Measurements from ENCODE around the gene RAB43.

The RAB43 gene

DNA sequence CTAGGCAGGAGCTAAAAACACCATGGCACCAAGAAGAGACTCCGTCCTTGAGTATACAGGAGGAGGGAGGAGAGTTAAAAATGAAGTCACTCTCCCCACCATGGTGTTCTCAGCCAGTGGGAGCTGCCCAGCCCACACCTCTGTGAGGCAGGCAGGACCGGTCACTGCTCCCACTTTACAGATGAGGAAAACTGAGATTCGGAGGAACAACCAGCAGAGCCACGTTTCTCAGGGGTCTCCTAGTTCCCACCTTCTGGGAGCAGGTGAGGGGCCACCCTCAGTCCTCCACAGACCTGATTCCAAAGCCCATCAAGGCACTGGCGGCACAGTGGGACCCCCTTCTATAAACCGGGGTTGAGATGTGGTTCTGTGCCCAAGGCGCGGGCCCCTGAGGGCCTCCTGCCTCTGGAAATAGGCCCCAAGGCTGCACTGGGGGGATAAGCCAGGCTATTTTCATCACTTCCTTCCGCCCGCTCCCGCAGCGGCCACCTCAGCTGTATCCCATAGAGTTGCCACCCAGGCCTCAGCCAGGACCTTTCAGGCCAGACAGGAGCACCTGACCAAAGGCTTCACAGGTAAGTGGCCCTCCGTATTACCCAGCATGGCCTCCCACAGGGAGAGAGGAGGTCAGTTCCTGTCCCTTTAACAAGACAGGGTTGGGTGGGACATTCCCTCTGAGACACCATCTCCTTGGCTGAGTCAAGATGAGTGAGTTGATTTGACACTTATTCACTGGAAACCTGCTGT, 61.2 kb downstream of the RAB43 start, which contains the start of gene GP9:
Gene GP9, plus strand, starts transcription at position 504 of the 747 bp plus-strand sequence. CDS start 961 bp downstream, outside the sequence.
- no peak for DNase-seq

DNA sequence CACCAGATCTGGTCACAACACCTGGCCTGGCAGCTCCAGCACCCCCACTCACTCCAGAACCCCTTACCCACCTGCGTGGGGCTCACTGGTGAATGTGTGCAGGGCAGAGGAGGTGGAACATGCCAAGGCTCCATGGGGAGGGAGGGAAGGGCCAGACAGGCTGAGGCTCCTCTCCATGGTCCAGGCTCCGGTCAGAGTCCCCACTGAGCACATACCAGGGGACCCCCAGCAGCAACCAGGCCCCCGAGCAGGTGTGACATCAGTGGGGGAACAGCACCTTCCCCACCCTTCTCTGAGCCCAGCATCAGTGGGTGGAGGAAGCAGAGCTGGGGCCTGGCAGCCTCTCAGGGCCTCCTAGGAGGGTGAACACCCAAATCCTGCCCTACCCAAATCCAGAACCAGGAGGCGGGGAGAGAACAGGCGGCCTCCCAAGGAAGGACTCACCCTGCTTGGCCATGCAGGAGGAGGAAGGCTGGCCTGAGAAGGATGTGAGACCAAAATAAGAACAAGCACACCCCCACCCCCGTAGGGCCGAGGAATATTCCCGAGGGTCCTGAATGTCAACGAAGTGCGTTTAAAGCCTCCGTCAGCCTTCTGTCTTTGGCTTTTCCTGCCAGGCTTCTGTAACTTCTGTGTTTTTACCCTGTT, 62.2 kb downstream of the RAB43 start:
- no peak for DNase-seq

DNA sequence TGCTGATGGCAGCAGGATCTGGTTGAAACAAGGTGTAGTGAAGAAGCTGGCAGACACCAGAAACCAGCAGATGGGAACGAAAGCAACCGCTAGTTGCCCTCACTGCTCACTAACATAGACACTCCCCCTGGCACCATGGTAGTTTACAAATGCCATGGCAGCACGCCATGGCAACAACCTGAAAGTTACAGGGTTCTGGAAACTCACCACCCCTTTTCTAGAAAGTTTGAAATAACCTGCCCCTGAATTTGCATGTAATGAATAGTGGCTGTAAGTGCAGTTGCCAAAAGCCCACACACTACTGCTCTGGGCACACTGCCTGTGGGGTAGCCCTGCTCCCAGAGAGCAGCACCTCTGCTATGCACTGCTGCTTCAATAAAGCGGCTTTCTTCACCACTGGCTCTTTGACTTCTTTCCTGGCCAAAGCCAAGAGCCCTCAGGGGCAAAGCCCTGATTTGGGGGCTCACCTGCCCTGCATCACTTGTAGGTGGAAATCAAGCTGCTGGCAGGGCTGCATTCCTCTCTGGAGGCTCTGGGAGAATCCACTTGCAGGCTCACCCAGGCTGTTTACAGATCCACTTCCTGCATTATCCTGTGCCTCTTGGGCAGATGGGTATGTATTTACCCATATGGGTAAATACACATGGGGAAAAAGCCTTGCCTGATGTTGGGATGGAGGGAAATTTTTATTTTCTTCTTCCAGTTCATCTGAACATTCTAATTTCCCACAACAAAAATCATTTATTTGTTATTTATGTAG, 63.0 kb downstream of the RAB43 start:
- peak; percentile 42 to 75 for DNase-seq

DNA sequence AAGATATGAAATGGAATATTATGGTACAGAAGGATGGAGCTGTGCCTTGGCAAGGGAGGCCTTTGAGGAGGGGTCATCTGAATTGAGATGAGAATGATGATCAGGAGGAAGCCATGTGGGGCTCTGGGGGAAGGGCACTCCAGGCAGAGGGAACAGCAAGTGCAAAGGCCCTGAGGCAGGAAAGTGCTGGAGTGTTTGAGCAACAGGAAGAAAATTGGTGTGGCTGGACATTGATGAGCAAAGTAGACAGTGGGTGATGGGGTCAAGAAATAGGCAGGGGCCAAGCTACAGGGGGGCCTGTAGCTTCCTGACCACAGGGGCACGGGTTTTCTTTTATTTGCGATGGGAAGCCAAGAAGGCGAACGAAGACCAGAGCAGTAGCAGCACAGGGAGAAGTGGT, 64.4 kb downstream of the RAB43 start:
- no peak for DNase-seq

DNA sequence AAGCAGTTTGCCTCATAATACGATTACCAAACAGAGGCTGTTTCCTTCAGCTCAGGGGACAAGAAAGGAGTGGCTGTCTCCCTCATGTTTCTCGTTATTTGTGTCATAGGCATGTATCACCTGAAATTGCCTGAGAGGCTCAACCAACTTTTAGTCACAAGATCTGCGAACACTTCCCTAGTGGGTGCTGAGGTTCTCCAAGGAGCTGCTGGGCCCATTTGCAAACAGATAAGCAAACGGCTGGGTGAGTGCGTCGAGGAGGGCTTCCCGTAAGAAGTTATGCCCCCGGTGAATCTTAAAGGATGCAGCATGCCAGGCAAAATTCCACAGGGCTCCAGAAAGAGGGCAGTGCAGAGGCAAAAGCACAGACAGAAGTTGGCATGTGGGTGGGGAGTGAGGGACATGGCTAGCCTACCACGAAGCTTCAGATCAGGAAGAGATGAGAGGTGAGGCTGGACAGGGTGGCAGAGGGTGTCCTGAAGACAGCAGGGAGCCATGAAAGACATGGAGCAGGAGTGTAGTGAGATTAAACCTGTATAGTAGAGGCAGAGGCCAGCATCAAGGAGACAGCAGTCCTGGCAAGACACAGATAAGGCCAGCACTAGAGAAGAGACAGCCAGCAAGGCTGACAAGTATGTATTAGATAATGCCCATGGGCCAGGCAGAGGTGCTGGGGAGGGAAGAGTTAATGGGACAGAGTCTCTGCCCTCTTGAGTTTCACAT, 65.0 kb downstream of the RAB43 start:
- no peak for DNase-seq

DNA sequence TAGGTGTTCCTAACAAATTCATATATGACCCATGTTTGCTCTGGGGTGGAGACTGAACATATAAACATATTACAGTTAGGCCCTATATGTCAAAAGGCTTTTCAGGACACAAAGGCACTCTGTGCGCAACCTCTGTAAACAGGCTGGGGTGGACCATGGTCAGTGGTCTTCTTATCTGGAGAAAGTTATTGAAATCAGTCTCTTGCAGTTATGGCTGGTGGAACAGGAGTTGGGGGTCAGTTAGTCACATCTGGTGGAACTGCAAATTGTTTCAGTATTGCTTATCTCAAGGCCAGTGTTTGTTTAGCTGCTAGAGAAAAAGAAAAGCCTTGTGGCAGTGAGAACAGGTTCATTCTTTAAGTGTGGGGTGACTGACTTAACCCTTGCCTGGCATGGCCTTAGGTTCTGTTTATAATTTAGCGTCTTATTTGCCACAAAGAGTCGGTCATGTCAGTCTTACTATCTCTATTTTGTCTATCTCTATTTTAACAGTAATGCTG, 66.9 kb downstream of the RAB43 start:
- no peak for DNase-seq

DNA sequence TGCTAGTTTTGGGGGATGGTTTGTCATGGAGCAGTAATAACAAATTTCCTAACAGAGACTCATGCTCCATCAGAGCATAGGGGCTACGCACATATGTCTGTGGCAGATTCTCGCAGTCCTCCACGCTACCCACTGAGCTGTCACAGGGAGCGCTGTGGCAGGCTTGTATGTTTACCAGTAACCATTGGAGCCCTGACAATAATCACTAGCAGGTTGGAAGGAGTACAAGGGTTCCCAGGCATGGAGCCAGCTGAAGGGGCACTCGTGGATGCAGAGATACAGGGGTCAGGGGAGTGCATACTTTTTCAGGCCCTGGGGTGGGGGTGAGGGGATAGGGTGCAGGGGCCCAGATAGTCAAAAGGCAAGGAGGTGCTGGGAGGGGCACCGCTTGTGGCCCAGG, 68.9 kb downstream of the RAB43 start:
- DNase-seq: peak; percentile 76

DNA sequence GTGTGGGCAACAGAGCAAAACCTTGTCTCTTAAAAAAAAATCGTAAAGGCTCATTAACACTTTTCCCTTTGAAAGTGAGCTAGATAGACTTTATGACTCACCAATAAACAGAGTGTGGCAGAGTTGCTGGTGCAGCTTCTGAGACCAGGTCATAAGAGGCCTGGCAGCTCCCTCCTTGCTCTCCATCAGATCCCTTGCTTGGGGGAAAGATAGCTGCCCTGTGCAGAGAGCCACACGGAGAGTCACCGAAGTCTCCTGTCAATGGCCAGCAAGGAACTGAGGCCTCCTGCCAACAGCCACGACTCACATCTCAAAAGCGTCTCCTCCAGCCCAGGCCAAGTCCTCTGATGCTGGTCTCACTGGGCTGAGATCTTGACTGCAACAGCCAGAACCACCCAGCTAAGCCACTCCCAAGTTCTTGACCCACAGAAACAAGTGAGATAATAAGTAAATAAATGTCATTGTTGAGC, 69.7 kb downstream of the RAB43 start:
- DNase-seq: no peak

DNA sequence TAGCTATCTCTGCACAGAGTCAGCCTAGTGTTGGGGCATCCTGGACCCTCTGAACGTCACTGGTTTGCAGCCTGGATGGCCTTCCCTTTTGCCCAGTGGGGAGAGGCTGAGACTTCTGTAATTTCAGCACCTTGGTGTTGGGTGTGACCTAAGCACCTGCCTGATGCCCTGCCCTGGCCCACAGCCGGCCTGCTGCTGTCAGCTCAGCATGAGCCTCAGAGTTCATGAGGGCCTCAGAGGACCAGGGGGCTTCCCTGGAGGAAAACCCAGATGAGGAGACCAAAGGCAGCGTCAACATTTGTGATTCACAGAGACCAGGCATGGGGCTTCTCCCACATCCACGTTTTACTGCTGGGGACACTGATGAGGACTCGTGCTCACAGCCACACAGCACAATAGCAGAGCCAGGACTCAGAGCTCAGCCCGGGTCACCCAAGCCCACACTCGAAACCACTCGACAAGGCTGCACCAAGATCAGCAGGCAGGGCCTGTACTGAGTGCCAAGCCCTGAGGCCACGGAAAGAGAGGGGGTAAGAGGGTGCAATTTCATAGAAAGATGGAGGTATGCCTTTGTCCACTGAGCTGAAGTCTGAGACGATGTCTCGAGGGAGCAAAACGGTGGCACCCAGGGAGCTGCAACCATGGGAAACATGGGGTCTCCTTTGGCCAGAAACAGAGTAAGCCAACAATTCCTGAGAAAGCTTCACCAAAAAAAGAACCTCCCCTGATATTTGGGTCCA, 70.9 kb downstream of the RAB43 start:
- no peak for DNase-seq

DNA sequence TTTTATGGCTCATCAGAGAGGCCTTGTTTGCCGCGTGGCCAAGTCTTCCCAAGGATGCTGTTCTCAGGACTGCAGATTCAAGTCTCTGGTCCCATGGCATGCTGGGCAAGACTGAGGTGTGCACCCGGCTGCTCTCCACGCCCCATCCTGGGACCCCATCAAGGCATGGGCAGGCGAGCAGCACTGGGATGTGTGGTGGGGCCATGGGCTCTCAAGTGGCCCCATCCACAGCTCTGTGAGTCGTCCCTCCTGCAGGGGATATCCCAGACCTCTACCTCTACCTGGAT, 74.1 kb downstream of the RAB43 start:
- no peak for DNase-seq

DNA sequence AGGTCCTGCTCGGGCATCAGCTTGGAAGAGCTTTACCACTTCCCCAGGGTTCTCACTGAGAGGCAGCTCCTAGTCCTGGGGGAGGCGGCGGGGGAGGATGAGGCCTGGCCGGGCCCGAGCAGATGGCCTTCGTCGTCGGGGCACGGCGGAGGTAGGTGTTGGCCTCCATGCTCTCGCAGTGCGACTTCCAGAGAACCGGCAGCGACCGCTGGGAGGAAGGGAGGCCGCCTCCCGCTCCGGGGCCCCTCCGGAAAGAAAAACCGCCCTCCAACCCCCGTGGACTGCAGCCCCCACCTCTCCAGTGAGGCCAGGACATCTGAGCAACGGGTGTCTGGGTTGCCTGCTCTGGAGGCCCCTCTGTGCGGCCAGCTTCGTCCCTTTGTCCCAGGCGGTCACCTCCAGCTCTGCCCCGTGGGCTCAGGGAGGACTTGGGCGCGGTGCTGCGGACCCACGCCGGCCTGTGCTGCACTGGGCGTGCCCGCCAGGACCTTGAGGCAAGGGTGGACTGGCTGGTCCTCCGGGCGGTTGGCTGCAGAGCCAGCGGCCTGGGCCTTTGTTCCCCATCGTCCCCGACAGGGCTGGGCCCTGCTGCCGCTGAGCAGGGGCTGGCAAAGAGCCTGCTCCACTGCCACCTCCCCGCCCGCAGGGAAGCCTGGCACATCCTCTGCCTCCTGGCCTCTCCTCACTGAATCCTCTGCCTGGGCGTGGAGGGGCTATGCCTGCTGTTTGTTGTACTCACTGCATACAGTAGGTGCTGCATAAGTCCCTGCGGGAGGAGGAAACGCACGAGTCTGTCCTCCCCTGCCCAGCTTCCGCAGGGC, 74.7 kb downstream of the RAB43 start:
- DNase-seq: no peak

DNA sequence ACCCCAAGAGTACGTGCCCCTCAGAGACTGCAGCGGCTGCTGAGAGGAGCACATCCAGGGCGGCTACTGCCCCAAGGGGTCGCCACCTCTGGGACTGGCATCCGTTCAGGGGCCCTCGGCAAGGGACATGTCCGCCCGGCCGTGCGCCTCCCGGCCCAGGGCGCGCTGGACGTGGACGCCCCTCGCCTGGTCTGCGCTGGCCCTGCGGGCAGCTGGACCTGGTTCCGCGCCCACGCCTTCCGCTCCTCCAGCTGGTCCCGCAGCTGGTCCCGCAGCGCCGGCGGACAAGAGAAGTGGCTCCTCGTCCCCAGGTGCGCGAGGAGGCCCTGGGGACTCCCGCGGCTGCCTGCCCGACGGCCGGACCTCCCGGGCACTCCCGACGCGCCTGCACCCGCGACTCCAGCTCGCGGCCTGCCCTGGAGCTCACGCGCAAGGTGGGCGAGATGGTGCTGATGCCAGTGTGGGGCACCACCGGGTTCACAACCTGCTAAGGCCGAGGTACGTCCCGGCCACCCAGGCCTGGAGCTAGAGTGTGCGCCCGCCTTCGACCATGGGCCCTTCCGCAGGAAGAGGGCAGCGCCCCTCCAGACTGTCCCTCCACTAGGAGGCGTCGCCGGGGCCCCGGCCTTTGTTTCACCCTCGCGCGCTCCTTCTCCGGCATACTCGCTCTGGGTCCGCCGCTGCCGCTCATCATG, 75.4 kb downstream of the RAB43 start:
- no peak for DNase-seq

DNA sequence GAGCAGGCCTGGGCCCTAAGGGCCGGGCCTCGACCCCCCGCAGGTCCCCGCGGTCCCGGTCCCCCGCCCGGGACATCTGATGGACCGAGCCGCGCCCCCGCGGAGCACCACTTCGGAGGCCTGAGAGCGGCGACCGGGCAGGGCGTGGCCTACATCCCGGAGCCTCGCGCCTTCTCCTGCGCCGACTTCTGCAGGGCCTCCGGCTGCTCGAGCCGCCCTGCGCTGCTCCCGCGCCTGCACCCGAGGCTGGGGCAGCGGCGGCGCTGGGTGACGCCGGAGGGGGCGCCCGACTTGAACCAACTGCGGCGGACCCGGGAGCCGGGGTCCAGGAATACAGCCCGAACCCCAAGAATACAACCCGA, 75.9 kb downstream of the RAB43 start:
- DNase-seq: no peak

DNA sequence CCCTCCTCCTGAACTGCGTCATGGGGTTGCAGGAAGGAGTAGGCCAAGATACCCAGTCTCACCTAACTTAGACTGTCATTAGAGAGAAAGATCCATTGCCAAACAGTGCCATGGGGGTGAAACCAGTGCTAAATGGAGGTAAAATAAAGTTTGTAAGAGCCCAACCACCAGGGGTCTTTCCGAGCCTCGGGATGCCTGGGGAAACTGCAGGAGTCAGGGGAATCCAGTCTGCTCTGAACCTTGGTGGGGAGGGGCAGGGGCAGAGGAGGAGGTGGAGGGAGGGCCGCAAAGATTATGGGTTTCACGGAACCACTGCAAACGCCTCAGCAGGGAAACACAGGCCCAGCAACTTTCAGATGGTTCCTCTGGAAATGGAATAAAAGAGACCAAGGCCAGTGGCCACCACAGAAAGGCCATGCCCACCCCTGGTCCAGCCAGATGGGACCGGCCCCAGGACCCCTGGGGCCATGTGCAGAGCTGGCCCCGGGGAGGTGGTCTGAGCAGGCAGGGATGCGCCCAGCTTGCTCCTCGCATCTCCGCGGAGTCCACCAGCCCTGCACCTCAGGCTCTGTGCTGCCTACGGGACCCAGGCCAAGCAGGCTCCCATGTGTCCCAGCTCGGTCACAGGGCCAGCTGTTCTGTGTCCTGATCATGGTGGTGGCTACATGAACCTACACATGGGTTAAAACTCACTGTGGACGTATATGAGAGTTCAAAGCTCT, 80.9 kb downstream of the RAB43 start:
- DNase-seq: no peak

DNA sequence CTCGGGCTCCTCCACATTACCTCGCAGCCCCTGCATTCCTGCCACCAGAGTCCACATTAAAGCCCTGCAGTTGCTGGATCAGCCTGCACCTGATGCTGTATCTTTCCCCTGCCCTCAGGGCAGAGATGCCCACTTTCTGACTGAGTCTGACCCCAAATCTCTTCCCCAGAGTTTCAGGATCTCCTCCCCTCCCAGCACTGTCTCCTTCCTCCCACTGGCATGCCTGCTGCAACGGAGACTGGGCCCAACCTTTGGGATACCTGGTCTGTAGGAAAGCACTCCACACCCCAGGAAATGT, 81.6 kb downstream of the RAB43 start:
- no peak for DNase-seq

DNA sequence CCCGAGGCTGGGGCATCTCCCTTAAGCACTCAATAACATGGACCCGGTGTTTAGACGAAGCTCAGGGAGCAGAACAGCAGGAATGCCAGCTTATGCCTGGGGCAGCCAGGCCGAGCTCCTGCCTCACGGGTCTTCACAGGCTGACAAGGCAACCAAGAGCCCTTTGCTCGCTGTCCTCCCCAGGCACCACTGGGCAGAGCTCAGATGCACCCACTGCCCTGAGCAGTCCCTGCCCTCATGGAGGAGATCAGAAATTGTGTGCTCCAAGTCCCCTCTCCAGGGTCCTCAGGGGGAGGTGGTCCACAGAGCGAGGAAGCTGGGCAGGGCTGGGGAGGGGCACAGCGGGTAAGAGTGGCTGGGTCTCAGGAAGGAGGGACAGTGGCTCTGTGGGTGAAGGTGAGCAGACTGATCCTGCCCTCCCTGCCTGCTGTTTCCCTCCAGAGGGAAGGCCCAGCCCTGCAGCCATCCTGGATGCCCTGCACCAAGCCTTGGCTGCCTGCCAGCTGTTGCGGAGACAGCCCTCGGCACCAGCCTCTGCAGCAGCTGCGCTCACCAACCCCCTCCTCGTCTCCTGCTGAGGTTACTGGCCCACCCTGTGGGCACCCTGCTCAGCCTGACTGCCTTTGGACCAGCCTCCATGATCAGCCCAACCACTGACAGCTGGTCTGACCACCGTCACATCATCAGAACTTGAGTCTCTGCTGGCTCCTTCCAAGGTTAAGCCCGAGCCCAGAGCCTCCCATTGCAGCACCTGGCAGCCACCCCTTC, 82.1 kb downstream of the RAB43 start:
- DNase-seq: peak; percentile 90 to 94

DNA sequence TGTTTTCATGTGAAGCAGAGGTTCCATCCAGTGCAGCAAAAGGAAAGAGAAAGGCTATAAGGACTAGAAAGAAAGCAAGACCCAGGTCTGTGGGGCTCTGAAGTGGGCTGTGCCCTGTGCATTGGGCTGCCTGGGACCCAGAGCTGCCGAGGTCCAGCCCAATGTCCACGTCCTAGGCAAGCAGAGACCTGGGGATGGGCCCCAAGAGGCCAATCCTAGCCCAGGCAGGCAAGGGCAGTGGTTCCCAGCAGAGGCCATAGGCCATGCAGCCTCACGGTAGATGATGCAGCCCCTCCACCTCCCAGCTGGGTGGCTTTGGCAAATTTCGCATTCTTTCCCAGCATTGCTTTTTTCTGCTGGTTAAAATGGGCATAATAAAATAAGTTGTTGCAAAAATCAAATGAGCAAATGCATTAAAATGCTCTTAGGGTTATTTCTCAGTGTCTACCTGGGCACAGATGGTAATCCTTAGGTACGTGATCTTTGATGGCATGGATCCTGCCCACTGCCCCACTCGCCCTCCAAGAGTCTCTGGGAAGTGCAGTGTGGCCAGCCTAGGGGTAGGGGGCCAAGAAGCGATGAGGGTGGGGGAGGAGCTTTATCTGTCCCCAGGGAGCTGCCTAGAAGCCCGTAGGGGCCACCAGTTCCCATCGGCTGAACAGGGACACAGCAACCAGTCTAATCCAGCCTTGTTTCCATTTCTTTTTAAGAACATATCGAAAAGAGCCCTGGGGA, 83.3 kb downstream of the RAB43 start:
- DNase-seq: no peak
